ENCODE results near the gene DLG4.

DLG4 gene

GRCh38 chr17:7219812-7220592, at the start of gene DLG4, which contains the start of gene ACADVL:
Gene DLG4, minus strand, starts transcription at chr17:7219836.
Gene ACADVL, plus strand, starts transcription at chr17:7219938. Its CDS starts 47 bp downstream, at chr17:7219985.
- peak; percentile 38 for DNase-seq

- DNase-seq = no peak
Observed at GRCh38 chr17:7266784-7267183, 47.1 kb upstream of the DLG4 start.

GRCh38 chr17:7263801-7264078, 44.1 kb upstream of the DLG4 start:
- no peak for DNase-seq

GRCh38 chr17:7262935-7263800, 43.5 kb upstream of the DLG4 start:
- DNase-seq = no peak

GRCh38 chr17:7262192-7262934, 42.7 kb upstream of the DLG4 start, which contains the start of gene CLDN7:
Gene CLDN7, minus strand, starts transcription at chr17:7262478. Its CDS starts 435 bp downstream, at chr17:7262043.
- DNase-seq = no peak

- DNase-seq = no peak
Observed at GRCh38 chr17:7261379-7262191, 41.9 kb upstream of the DLG4 start.

- no peak for DNase-seq
Observed at GRCh38 chr17:7260651-7261378, 41.2 kb upstream of the DLG4 start.

GRCh38 chr17:7260151-7260550, 40.5 kb upstream of the DLG4 start:
- no peak for DNase-seq

GRCh38 chr17:7259555-7259889, 39.9 kb upstream of the DLG4 start:
- DNase-seq = no peak

- no peak for DNase-seq
Observed at GRCh38 chr17:7258731-7259554, 39.3 kb upstream of the DLG4 start.

GRCh38 chr17:7256766-7257456, 37.3 kb upstream of the DLG4 start:
- DNase-seq = no peak

- DNase-seq = no peak
Observed at GRCh38 chr17:7254511-7254910, 34.9 kb upstream of the DLG4 start.

- DNase-seq = no peak
Observed at GRCh38 chr17:7253082-7253481, 33.4 kb upstream of the DLG4 start.

- DNase-seq = peak; percentile 63
Observed at GRCh38 chr17:7252176-7253043, 32.8 kb upstream of the DLG4 start, which contains the start of gene ELP5. Gene ELP5, plus strand, starts transcription at chr17:7252215. Its CDS starts 336 bp downstream, at chr17:7252551.

- peak; percentile 90 for DNase-seq
Observed at GRCh38 chr17:7251661-7252175, 32.1 kb upstream of the DLG4 start, which contains the start of gene CTDNEP1. Gene CTDNEP1, minus strand, starts transcription at chr17:7251734. Its CDS starts 438 bp downstream, at chr17:7251296.

GRCh38 chr17:7250695-7251627, 31.3 kb upstream of the DLG4 start:
- no peak for DNase-seq

- no peak for DNase-seq
Observed at GRCh38 chr17:7249830-7250229, 30.2 kb upstream of the DLG4 start.

GRCh38 chr17:7249214-7249613, 29.6 kb upstream of the DLG4 start:
- no peak for DNase-seq
